ENCODE data around the gene KCNV2. TPM values are rescaled to one million over a fixed set of nuclear protein-coding genes. Genes with fewer than 3 reads are reported as not detected.

The KCNV2 gene
- total and polyA plus RNA-seq, 2 of the 13 experiments (the other 11 are each of a cell fraction or from before 2014, with no cell fraction given) = not detected

GRCh38 chr9:2700909-2701550, 16.3 kb upstream of the KCNV2 start (continued):
- TF ChIP-seq NRL (CRISPR knock-in tag; IDR thresholded peaks at IDR 0.05; ENCODE audit: borderline replicate concordance) (no peak), ZNF136 (CRISPR knock-in tag; IDR thresholded peaks at IDR 0.05; ENCODE audit: low read depth) (no peak), ZNF782 (CRISPR knock-in tag; IDR thresholded peaks at IDR 0.05; ENCODE audit: borderline replicate concordance) (no peak), NCOA5 (CRISPR knock-in tag; IDR thresholded peaks at IDR 0.05) (no peak)
- TF ChIP-seq, protein P1, sequence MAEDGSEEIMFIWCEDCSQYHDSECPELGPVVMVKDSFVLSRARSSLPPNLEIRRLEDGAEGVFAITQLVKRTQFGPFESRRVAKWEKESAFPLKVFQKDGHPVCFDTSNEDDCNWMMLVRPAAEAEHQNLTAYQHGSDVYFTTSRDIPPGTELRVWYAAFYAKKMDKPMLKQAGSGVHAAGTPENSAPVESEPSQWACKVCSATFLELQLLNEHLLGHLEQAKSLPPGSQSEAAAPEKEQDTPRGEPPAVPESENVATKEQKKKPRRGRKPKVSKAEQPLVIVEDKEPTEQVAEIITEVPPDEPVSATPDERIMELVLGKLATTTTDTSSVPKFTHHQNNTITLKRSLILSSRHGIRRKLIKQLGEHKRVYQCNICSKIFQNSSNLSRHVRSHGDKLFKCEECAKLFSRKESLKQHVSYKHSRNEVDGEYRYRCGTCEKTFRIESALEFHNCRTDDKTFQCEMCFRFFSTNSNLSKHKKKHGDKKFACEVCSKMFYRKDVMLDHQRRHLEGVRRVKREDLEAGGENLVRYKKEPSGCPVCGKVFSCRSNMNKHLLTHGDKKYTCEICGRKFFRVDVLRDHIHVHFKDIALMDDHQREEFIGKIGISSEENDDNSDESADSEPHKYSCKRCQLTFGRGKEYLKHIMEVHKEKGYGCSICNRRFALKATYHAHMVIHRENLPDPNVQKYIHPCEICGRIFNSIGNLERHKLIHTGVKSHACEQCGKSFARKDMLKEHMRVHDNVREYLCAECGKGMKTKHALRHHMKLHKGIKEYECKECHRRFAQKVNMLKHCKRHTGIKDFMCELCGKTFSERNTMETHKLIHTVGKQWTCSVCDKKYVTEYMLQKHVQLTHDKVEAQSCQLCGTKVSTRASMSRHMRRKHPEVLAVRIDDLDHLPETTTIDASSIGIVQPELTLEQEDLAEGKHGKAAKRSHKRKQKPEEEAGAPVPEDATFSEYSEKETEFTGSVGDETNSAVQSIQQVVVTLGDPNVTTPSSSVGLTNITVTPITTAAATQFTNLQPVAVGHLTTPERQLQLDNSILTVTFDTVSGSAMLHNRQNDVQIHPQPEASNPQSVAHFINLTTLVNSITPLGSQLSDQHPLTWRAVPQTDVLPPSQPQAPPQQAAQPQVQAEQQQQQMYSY (CRISPR knock-in tag; IDR thresholded peaks at IDR 0.05) = no peak
- TF ChIP-seq, protein P2, sequence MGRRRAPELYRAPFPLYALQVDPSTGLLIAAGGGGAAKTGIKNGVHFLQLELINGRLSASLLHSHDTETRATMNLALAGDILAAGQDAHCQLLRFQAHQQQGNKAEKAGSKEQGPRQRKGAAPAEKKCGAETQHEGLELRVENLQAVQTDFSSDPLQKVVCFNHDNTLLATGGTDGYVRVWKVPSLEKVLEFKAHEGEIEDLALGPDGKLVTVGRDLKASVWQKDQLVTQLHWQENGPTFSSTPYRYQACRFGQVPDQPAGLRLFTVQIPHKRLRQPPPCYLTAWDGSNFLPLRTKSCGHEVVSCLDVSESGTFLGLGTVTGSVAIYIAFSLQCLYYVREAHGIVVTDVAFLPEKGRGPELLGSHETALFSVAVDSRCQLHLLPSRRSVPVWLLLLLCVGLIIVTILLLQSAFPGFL (CRISPR knock-in tag; IDR thresholded peaks at IDR 0.05) = no peak

- FAIRE-seq (no peak), ATAC-seq (no peak), DNase-seq (ENCODE audit: low spot score) (no peak)
- Histone ChIP-seq H3K9ac (ENCODE audit: insufficient read depth, low read depth, low read length) (no peak overlapping the region), H3K27me3 (ENCODE audit: control insufficient read depth in 1 of 2, insufficient read depth in 2 of 2, low read length in 2 of 2) (no peaks in the 10 kb centered on the region), H2AFZ (ENCODE audit: low read length) (no peak overlapping the region), H3K4me3 (replicated peaks in 1 of 3; ENCODE audit: insufficient read depth in 1 of 3, low read depth in 2 of 3, low read length in 3 of 3) (no peak overlapping the region), H3K79me2 (ENCODE audit: insufficient read depth, low read length) (no peaks in the 10 kb centered on the region), H3K36me3 (replicated peaks in 1 of 2; ENCODE audit: control insufficient read depth in 1 of 2, insufficient read depth in 2 of 2, low read length in 2 of 2) (no peaks in the 10 kb centered on the region), H3K4me2 (ENCODE audit: low read depth, low read length) (no peak overlapping the region), H3K4me1 (ENCODE audit: insufficient read depth, low read length) (no peaks in the 10 kb centered on the region), H3K27ac (ENCODE audit: extremely low read length, insufficient read depth, low read length) (no peak overlapping the region), H4K20me1 (ENCODE audit: insufficient read depth, low read length) (no peaks in the 10 kb centered on the region), H3K9me3 (ENCODE audit: low read length) (no peaks in the 10 kb centered on the region)
- in situ Hi-C loops (cut with HindIII; ENCODE audit: extremely low pct_ligation_motif_present, low pct_unique_long_range_greater_than_20kb) (no loop called here), intact Hi-C loops (cut with micrococcal nuclease; ENCODE audit: unreplicated experiment) (no loop called here)
- BruUV-seq (replicated peaks) = no TSS peak
- POLR2A ChIA-PET = no interaction called here
- CTCF ChIA-PET (ENCODE audit: low intra/inter-chr PET ratio, low total read pairs) = no interaction called here
- TF ChIP-seq HNRNPLL (IDR thresholded peaks at IDR 0.05; ENCODE audit: low read depth, low read length, poor library complexity, severe bottlenecking) (no peak), PRMT3 (CRISPR knock-in tag; IDR thresholded peaks at IDR 0.05; ENCODE audit: borderline replicate concordance, low read depth) (no peak), FOXO1 (CRISPR knock-in tag; IDR thresholded peaks at IDR 0.05) (no peak), JUND (CRISPR knock-in tag; IDR thresholded peaks at IDR 0.05) (no peak)
- TF ChIP-seq, protein P3, sequence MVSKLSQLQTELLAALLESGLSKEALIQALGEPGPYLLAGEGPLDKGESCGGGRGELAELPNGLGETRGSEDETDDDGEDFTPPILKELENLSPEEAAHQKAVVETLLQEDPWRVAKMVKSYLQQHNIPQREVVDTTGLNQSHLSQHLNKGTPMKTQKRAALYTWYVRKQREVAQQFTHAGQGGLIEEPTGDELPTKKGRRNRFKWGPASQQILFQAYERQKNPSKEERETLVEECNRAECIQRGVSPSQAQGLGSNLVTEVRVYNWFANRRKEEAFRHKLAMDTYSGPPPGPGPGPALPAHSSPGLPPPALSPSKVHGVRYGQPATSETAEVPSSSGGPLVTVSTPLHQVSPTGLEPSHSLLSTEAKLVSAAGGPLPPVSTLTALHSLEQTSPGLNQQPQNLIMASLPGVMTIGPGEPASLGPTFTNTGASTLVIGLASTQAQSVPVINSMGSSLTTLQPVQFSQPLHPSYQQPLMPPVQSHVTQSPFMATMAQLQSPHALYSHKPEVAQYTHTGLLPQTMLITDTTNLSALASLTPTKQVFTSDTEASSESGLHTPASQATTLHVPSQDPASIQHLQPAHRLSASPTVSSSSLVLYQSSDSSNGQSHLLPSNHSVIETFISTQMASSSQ (IDR thresholded peaks at IDR 0.05; ENCODE audit: low read depth) = no peak
- TF ChIP-seq, protein P3 (CRISPR knock-in tag; IDR thresholded peaks at IDR 0.05; ENCODE audit: borderline replicate concordance) = no peak
Observed at GRCh38 chr9:2704504-2704903, 12.8 kb upstream of the KCNV2 start.
